Right lobe of liver (tissue), 4 donors: ENCODE measurements around the gene FLVCR2.

Source experiments
- POLR2A ChIP-seq: fragments of 450-650 bp; IDR thresholded peaks from one replicate; pipeline ENCODE4 v1.6.1; 2017; ENCODE audit warnings: antibody characterized with exemption, mild to moderate bottlenecking
- TF ChIP-seq, protein P1 (sequence below), 4 donors: fragments of 200-600 bp in 3 of 4; fragments of 450-650 bp in 1 of 4; IDR thresholded peaks; one replicate each; pipeline versions ENCODE4 v1.5.1 to v1.8.0; 2016 to 2022; ENCODE audit warnings: antibody characterized with exemption in 4 of 4, mild to moderate bottlenecking in 2 of 4
- donor health status: DM: no; HTN: no; CAD: no.
- donor health status: DM: no; HTN: no; CAD: no.
- donor health status: DM: no; HTN: yes; CAD: no.

DNA sequence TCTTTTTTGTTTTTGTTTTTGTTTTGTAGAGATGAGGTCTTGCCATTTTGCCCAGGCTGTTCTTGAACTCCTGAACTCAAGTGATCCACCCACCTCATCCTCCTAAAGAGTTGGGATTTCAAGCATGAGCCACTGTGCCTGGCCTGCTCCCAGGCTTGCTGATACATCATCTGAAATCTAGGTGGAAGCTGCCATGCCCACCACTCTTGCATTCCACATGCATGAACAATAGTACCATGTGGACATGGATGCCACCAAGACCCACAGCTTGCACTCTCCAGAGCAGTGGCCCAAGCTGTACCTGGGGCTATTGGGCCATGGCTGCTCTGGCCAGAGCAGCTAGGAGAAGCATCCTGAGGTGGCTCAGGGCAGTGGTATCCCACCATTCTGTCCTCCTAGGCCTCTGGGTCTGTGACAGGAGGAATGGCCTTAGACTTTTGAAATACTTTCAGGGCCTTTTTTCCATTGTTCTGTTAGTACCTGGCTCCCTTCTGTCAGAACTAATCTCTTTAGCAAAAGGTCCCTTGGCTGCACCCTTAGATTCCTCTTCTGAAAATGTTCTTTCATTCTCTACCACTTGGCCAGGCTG is 13.7 kb downstream of the FLVCR2 start:
- TF ChIP-seq, protein P1, sequence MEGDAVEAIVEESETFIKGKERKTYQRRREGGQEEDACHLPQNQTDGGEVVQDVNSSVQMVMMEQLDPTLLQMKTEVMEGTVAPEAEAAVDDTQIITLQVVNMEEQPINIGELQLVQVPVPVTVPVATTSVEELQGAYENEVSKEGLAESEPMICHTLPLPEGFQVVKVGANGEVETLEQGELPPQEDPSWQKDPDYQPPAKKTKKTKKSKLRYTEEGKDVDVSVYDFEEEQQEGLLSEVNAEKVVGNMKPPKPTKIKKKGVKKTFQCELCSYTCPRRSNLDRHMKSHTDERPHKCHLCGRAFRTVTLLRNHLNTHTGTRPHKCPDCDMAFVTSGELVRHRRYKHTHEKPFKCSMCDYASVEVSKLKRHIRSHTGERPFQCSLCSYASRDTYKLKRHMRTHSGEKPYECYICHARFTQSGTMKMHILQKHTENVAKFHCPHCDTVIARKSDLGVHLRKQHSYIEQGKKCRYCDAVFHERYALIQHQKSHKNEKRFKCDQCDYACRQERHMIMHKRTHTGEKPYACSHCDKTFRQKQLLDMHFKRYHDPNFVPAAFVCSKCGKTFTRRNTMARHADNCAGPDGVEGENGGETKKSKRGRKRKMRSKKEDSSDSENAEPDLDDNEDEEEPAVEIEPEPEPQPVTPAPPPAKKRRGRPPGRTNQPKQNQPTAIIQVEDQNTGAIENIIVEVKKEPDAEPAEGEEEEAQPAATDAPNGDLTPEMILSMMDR (IDR thresholded peaks at IDR 0.05): no peak
- no peak for TF ChIP-seq POLR2A
